Measurements from ENCODE around the gene KLHDC10. TPM values are rescaled to one million over a fixed set of nuclear protein-coding genes. Genes with fewer than 3 reads are reported as not detected.
"Not testable (repeated sequence)": the region's sequence is repeated elsewhere in the genome, so short reads cannot be mapped to it uniquely, and the experiment has no call there.

Gene KLHDC10
- total RNA-seq, 1 experiment from 2014 or later = 92.0 TPM

- peak; percentile 71 to 86 for DNase-seq
- H3K4me3 ChIP-seq = no peak overlapping the region
- H3K36me3 ChIP-seq = peaks cover 39% of the 10 kb centered on the region
- no peaks in the 10 kb centered on the region for H3K27me3 ChIP-seq
- H3K4me1 ChIP-seq = peaks cover 18% of the 10 kb centered on the region
- no peaks in the 10 kb centered on the region for H3K9me3 ChIP-seq (replicated peaks)
- peak overlapping the region; percentile 16; the same call in 1 of the 2 replicates for H3K27ac ChIP-seq
Measured at GRCh38 chr7:130139193-130139960, 69.0 kb downstream of the KLHDC10 start.

GRCh38 chr7:130140551-130141160 lies 70.3 kb downstream of the KLHDC10 start:
- no peak for DNase-seq
- Histone ChIP-seq H3K27me3 (no peaks in the 10 kb centered on the region), H3K36me3 (peaks cover 29% of the 10 kb centered on the region), H3K4me3 (no peak overlapping the region), H3K4me1 (peaks cover 22% of the 10 kb centered on the region), H3K9me3 (replicated peaks) (no peaks in the 10 kb centered on the region), H3K27ac (no peak overlapping the region)

GRCh38 chr7:130141161-130141883 lies 71.0 kb downstream of the KLHDC10 start:
- DNase-seq = no peak
- no peak overlapping the region for H3K4me3 ChIP-seq
- peaks cover 22% of the 10 kb centered on the region for H3K4me1 ChIP-seq
- H3K36me3 ChIP-seq = peaks cover 23% of the 10 kb centered on the region
- H3K9me3 ChIP-seq (replicated peaks) = no peaks in the 10 kb centered on the region
- H3K27ac ChIP-seq = no peak overlapping the region
- no peaks in the 10 kb centered on the region for H3K27me3 ChIP-seq

GRCh38 chr7:130141884-130142653 lies 71.7 kb downstream of the KLHDC10 start:
- no peak for DNase-seq
- Histone ChIP-seq H3K27me3 (no peaks in the 10 kb centered on the region), H3K36me3 (peaks cover 16% of the 10 kb centered on the region), H3K27ac (no peak overlapping the region), H3K4me1 (peaks cover 22% of the 10 kb centered on the region), H3K4me3 (no peak overlapping the region), H3K9me3 (replicated peaks) (no peaks in the 10 kb centered on the region)

- DNase-seq = no peak
- H3K27ac ChIP-seq = no peak overlapping the region
- no peaks in the 10 kb centered on the region for H3K9me3 ChIP-seq (replicated peaks)
Measured at GRCh38 chr7:130142654-130143333, 72.5 kb downstream of the KLHDC10 start.

GRCh38 chr7:130143334-130143732 lies 73.0 kb downstream of the KLHDC10 start:
- DNase-seq = no peak
- Histone ChIP-seq H3K4me3 (no peak overlapping the region), H3K27ac (no peak overlapping the region), H3K9me3 (replicated peaks) (no peaks in the 10 kb centered on the region), H3K36me3 (peaks cover 6% of the 10 kb centered on the region; the same call in 1 of the 2 replicates), H3K4me1 (peaks cover 20% of the 10 kb centered on the region), H3K27me3 (no peaks in the 10 kb centered on the region)

More at GRCh38 chr7:130142654-130143333, 72.5 kb downstream of the KLHDC10 start:
- H3K4me3 ChIP-seq = no peak overlapping the region
- H3K4me1 ChIP-seq = peaks cover 22% of the 10 kb centered on the region
- no peaks in the 10 kb centered on the region for H3K27me3 ChIP-seq
- peaks cover 9% of the 10 kb centered on the region; the same call in 1 of the 2 replicates for H3K36me3 ChIP-seq

- Histone ChIP-seq H3K4me3 (no peak overlapping the region), H3K36me3 (0 out of 2 replicates have a peak, but pooled peaks cover 6% of the 10 kb centered on the region), H3K27ac (no peak overlapping the region), H3K4me1 (peaks cover 17% of the 10 kb centered on the region), H3K27me3 (no peaks in the 10 kb centered on the region), H3K9me3 (replicated peaks) (no peaks in the 10 kb centered on the region)
- no peak for DNase-seq
Measured at GRCh38 chr7:130143986-130144311, 73.6 kb downstream of the KLHDC10 start.

GRCh38 chr7:130144312-130145171 lies 74.2 kb downstream of the KLHDC10 start:
- DNase-seq = no peak
- Histone ChIP-seq H3K27ac (no peak overlapping the region), H3K4me1 (peaks cover 11% of the 10 kb centered on the region)

GRCh38 chr7:130145424-130146100 lies 75.2 kb downstream of the KLHDC10 start:
- Histone ChIP-seq H3K36me3 (no peaks in the 10 kb centered on the region), H3K9me3 (replicated peaks) (no peaks in the 10 kb centered on the region), H3K4me1 (peaks cover 6% of the 10 kb centered on the region; the same call in 1 of the 2 replicates), H3K27ac (no peak overlapping the region), H3K27me3 (no peaks in the 10 kb centered on the region), H3K4me3 (no peak overlapping the region)
- DNase-seq = no peak

More at GRCh38 chr7:130144312-130145171, 74.2 kb downstream of the KLHDC10 start:
- H3K9me3 ChIP-seq (replicated peaks) = no peaks in the 10 kb centered on the region
- H3K36me3 ChIP-seq = 0 out of 2 replicates have a peak, but pooled peaks cover 4% of the 10 kb centered on the region
- H3K4me3 ChIP-seq = no peak overlapping the region
- H3K27me3 ChIP-seq = no peaks in the 10 kb centered on the region

GRCh38 chr7:130146142-130146541 lies 75.8 kb downstream of the KLHDC10 start:
- H3K27me3 ChIP-seq; H3K4me1 ChIP-seq; H3K27ac ChIP-seq; H3K4me3 ChIP-seq; H3K36me3 ChIP-seq; H3K9me3 ChIP-seq (replicated peaks); DNase-seq: not testable (repeated sequence)

GRCh38 chr7:130146693-130147405 lies 76.5 kb downstream of the KLHDC10 start:
- Histone ChIP-seq H3K9me3 (replicated peaks) (no peaks in the 10 kb centered on the region), H3K4me3 (no peak overlapping the region), H3K4me1 (peaks cover 6% of the 10 kb centered on the region; the same call in 1 of the 2 replicates), H3K36me3 (no peaks in the 10 kb centered on the region), H3K27ac (no peak overlapping the region), H3K27me3 (no peaks in the 10 kb centered on the region)
- DNase-seq = no peak

- peaks cover 6% of the 10 kb centered on the region; the same call in 1 of the 2 replicates for H3K4me1 ChIP-seq
- no peak overlapping the region for H3K27ac ChIP-seq
- no peak for DNase-seq
- no peak overlapping the region for H3K4me3 ChIP-seq
- H3K9me3 ChIP-seq (replicated peaks) = no peaks in the 10 kb centered on the region
- no peaks in the 10 kb centered on the region for H3K36me3 ChIP-seq
- no peaks in the 10 kb centered on the region for H3K27me3 ChIP-seq
Measured at GRCh38 chr7:130147710-130148325, 77.5 kb downstream of the KLHDC10 start.
